GM10248 (cell line): ENCODE data around the gene TTYH3.

Experiments
- CTCF ChIA-PET: fragments of 300-600 bp; sonication (Branson Sonifier 250); formaldehyde crosslinking; extraction: SDS; loops from one replicate; lab custom pipeline; 2021; ENCODE audit warnings: antibody characterized with exemption; lab: Yijun Ruan, JAX
- POLR2A ChIA-PET: fragments of 350-650 bp; sonication (Branson Sonifier 250); formaldehyde crosslinking; extraction: SDS; loops from one replicate; lab custom pipeline; 2020; ENCODE audit warnings: antibody characterized with exemption; lab: Yijun Ruan, JAX
- DNase-seq: peaks from one replicate; pipeline ENCODE4 v3.0.0; 2012; ENCODE audit errors: extremely low spot score
- CTCF ChIP-seq: IDR thresholded peaks from 2 replicates; pipeline ENCODE4 v1.5.1; 2012; ENCODE audit warnings: mild to moderate bottlenecking, low read depth; ENCODE audit errors: extremely low read depth, missing control alignments, control extremely low read depth

The TTYH3 gene, protein sequence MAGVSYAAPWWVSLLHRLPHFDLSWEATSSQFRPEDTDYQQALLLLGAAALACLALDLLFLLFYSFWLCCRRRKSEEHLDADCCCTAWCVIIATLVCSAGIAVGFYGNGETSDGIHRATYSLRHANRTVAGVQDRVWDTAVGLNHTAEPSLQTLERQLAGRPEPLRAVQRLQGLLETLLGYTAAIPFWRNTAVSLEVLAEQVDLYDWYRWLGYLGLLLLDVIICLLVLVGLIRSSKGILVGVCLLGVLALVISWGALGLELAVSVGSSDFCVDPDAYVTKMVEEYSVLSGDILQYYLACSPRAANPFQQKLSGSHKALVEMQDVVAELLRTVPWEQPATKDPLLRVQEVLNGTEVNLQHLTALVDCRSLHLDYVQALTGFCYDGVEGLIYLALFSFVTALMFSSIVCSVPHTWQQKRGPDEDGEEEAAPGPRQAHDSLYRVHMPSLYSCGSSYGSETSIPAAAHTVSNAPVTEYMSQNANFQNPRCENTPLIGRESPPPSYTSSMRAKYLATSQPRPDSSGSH

GRCh38 chr7:2631946-2632732, at the start of gene TTYH3:
Gene TTYH3, plus strand, starts transcription at chr7:2631986. Its CDS starts 170 bp downstream, at chr7:2632156.
- ChIA-PET CTCF (interaction anchor here (1.0 to 1.6 kb wide), 4 partner anchors 73 to 164 kb away, joined by 3 to 4 read pairs (median 3); no protein-coding TSS in a partner anchor), POLR2A (no interaction called here)
- TF ChIP-seq CTCF, result no peak
- DNase-seq, result no peak

GRCh38 chr7:2582006-2582735, 49.6 kb upstream of the TTYH3 start:
- ChIA-PET POLR2A (no interaction called here), CTCF (no interaction called here)
- TF ChIP-seq CTCF, result no peak
- no peak for DNase-seq

- ChIA-PET CTCF (interaction anchor here (1.2 to 1.3 kb wide), 2 partner anchors 10 to 13 kb away, joined by 3 to 4 read pairs; no protein-coding TSS in a partner anchor), POLR2A (no interaction called here)
- no peak for TF ChIP-seq CTCF
- DNase-seq, result no peak
Observed at GRCh38 chr7:2583798-2584580, 47.8 kb upstream of the TTYH3 start.

GRCh38 chr7:2585446-2585845, 46.3 kb upstream of the TTYH3 start:
- POLR2A ChIA-PET, result no interaction called here
- CTCF ChIA-PET, result interaction anchor here (1.0 to 1.6 kb wide), 3 partner anchors 11 to 17 kb away, joined by 3 to 4 read pairs (median 3); no protein-coding TSS in a partner anchor
- DNase-seq, result no peak
- no peak for TF ChIP-seq CTCF

- DNase-seq, result no peak
- CTCF ChIA-PET, result interaction anchor here (1.0 to 1.6 kb wide), 4 partner anchors 12 to 19 kb away, joined by 3 to 4 read pairs (median 3); no protein-coding TSS in a partner anchor
- TF ChIP-seq CTCF, result no peak
- POLR2A ChIA-PET, result no interaction called here
Observed at GRCh38 chr7:2586326-2587020, 45.3 kb upstream of the TTYH3 start.
